Cardiac muscle cell (in vitro differentiated cells and primary cell): ENCODE data around the gene GUF1. TPM values are rescaled to one million over a fixed set of nuclear protein-coding genes. Genes with fewer than 3 reads are reported as not detected.

Experiments used
- DNase-seq, 2 donors: peaks; one replicate each; pipeline versions ENCODE4 v3.0.0 to v3.0.0-alpha.2; 2010 to 2017; ENCODE audit warnings: low read depth in 1 of 2, low spot score in 1 of 2
- H3K27ac ChIP-seq: fragments of 200-600 bp; sonication (generic); 2 replicates; pipeline ENCODE4 v1.5.1; 2016
- H3K27me3 ChIP-seq: fragments of 200-600 bp; sonication (generic); 2 replicates; pipeline ENCODE4 v1.6.0; 2016; ENCODE audit warnings: control low read depth
- H3K36me3 ChIP-seq: fragments of 200-600 bp; sonication (generic); 2 replicates; pipeline ENCODE4 v1.5.1; 2016; ENCODE audit warnings: control low read depth
- H3K4me1 ChIP-seq: fragments of 200-600 bp; sonication (generic); 2 replicates; pipeline ENCODE4 v1.8.1; 2017; ENCODE audit warnings: low read depth, mild to moderate bottlenecking, mixed run types
- H3K4me3 ChIP-seq: fragments of 200-600 bp; sonication (generic); 2 replicates; pipeline ENCODE4 v1.5.1; 2016; ENCODE audit warnings: mild to moderate bottlenecking
- H3K9me3 ChIP-seq: fragments of 200-600 bp; sonication (generic); 2 replicates; pipeline ENCODE4 v1.5.1; 2017; ENCODE audit warnings: low read depth, mild to moderate bottlenecking, control low read depth
- polyA plus RNA-seq: library from polyadenylated mRNA; unstranded; fragments of >200 nt; fragmentation: Nextera tagmentation; extraction: Ambion mirVana; gene quantifications from 2 replicates; pipeline ENCODE4 v1.2.1, GENCODE V29; 2016
- total RNA-seq: library from RNA; depleted of rRNA; stranded (reverse); fragments of >200 nt; gene quantifications from 2 replicates; pipeline ENCODE4 v1.2.3, GENCODE V29; 2016
- TF ChIP-seq, protein P1 (sequence below): IDR thresholded peaks from 2 replicates; pipeline ENCODE4 v1.5.1; 2012; ENCODE audit warnings: low read depth, mild to moderate bottlenecking, low read length

The GUF1 gene
- total and polyA plus RNA-seq, 2 experiments from 2014 or later, result 18.4 to 19.5 TPM

DNA sequence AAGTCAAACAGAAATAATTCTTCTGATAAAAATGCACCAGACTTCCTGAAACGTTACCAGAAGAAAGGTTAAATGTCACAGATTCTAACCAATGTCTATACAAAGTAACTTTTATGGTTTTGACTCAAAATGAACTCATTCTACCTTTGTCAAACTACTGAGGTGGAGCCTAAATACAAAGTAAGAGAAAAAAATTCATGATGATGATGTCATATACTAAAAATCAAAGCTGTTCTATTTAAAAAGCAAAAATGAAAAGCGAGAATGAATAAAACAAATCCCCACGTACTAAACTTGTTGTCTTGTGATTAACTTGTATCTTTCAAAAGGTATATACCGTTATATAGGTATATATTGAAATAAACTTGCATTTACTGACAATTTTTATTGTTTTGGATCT is 26.5 kb downstream of the GUF1 start:
- Histone ChIP-seq H3K27ac (no peak overlapping the region), H3K4me3 (no peak overlapping the region), H3K27me3 (no peaks in the 10 kb centered on the region), H3K36me3 (peaks cover 15% of the 10 kb centered on the region), H3K9me3 (no peaks in the 10 kb centered on the region), H3K4me1 (peaks cover 4% of the 10 kb centered on the region)
- no peak for DNase-seq
- TF ChIP-seq, protein P1, sequence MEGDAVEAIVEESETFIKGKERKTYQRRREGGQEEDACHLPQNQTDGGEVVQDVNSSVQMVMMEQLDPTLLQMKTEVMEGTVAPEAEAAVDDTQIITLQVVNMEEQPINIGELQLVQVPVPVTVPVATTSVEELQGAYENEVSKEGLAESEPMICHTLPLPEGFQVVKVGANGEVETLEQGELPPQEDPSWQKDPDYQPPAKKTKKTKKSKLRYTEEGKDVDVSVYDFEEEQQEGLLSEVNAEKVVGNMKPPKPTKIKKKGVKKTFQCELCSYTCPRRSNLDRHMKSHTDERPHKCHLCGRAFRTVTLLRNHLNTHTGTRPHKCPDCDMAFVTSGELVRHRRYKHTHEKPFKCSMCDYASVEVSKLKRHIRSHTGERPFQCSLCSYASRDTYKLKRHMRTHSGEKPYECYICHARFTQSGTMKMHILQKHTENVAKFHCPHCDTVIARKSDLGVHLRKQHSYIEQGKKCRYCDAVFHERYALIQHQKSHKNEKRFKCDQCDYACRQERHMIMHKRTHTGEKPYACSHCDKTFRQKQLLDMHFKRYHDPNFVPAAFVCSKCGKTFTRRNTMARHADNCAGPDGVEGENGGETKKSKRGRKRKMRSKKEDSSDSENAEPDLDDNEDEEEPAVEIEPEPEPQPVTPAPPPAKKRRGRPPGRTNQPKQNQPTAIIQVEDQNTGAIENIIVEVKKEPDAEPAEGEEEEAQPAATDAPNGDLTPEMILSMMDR, result no peak

DNA sequence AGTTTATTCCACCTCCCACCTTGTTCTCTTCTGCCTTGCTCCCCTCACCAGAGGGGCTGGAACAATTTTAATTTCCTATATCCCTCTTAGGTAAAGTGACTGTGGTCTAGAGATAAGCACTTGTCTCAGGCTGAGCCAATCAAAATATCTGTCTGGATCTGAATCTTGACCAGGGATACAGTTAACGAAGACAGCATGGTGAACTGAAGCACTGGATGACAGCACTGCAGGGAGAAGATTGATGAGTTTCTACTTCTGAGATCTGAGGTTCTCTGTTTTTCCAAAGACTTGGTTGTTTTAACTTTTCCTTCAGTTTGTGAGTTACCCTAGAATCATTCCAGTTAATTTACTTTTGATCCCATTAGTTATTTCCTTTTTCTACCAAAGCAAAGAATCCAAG is 34.9 kb downstream of the GUF1 start:
- no peak overlapping the region for H3K4me3 ChIP-seq
- no peak overlapping the region for H3K27ac ChIP-seq
- no peaks in the 10 kb centered on the region for H3K27me3 ChIP-seq
- H3K9me3 ChIP-seq, result no peaks in the 10 kb centered on the region
- TF ChIP-seq, protein P1, result no peak
- no peaks in the 10 kb centered on the region for H3K4me1 ChIP-seq
- no peaks in the 10 kb centered on the region for H3K36me3 ChIP-seq
- no peak for DNase-seq

DNA sequence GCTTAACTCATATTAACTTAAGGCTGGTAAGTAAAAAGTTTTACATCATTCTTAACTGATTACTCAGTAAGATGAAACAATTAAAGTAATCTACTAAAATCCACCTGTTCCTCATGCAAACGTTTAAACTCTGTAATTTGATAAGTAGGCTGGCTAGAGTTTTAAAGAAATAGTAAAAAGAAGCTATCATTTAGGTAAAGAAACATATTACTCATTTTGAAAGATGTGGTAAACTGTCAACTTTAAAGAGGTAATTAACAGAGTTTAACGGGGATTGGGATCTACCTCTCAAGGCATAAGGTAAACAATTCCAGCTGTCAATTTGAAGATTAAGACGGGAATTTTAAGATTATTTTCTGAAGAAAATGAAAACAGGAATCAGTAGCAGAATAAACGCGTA is 38.4 kb downstream of the GUF1 start:
- Histone ChIP-seq H3K36me3 (no peaks in the 10 kb centered on the region), H3K27ac (no peak overlapping the region), H3K4me1 (no peaks in the 10 kb centered on the region), H3K4me3 (no peak overlapping the region), H3K27me3 (no peaks in the 10 kb centered on the region), H3K9me3 (no peaks in the 10 kb centered on the region)
- no peak for DNase-seq
- TF ChIP-seq, protein P1, result no peak

DNA sequence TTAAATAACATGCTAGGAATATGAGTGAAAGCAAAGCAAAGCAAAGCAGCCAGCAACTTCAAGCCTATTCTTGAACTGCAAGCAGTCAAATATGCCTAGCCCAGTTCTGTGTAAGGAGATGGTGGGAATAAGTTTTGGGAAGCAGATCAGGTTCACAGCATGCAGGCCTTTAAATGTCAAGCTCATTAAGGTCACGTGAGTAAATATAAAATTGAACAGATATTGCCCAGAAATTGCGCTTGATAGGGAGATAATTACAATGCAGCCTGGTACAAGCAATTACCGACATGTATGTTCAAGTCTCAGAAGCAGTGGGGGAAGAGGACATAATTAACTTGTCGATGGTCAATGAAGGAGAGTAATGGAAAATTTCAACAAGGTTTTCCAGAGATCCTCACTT is 42.2 kb downstream of the GUF1 start:
- H3K4me3 ChIP-seq, result no peak overlapping the region
- DNase-seq, result no peak
- TF ChIP-seq, protein P1, result no peak
- no peaks in the 10 kb centered on the region for H3K36me3 ChIP-seq
- H3K27ac ChIP-seq, result no peak overlapping the region
- H3K4me1 ChIP-seq, result peaks cover 9% of the 10 kb centered on the region
- no peaks in the 10 kb centered on the region for H3K27me3 ChIP-seq
- no peaks in the 10 kb centered on the region for H3K9me3 ChIP-seq

DNA sequence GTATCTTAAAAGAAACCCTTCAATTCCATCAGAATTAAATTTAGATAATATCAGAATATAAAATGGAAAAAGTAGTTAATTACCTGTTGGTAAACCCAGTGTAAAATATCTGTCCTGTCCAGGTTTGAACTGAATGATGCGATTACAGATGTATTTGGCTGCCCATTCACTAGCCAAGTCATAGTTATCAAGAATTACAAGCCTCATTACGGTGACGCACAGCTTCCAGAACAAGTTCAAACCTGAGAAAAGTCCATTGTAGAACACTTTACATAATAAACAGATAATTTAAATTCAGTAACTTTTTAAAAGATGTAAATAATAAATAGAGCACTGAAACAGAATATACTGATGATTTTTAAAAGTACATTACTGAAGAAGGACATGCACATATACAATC is 43.8 kb downstream of the GUF1 start:
- DNase-seq, result no peak
- H3K9me3 ChIP-seq, result no peaks in the 10 kb centered on the region
- no peak overlapping the region for H3K27ac ChIP-seq
- H3K36me3 ChIP-seq, result no peaks in the 10 kb centered on the region
- no peaks in the 10 kb centered on the region for H3K27me3 ChIP-seq
- H3K4me1 ChIP-seq, result peaks cover 10% of the 10 kb centered on the region
- TF ChIP-seq, protein P1, result no peak
- no peak overlapping the region for H3K4me3 ChIP-seq

DNA sequence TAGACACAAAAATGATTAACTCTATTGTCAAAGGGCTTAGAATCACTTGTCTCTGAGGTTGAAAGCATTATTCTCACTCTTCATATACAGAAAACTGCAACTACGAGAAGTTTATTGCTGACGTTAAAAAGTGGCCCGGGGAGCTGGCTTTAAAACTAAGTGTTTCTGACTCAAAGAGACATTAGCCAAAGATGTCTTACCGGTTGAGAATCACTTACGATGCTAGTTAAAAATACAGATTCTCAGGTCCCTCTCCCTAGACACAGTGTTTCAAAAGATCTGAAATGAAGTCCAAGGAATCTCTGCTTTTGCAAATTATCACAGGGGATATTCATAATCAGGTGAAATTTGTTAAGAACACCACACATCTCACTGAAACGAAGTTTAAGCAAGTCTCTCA is 46.9 kb downstream of the GUF1 start:
- no peak overlapping the region for H3K27ac ChIP-seq

More for the DNA sequence above, 46.9 kb downstream of the GUF1 start:
- Histone ChIP-seq H3K27me3 (no peaks in the 10 kb centered on the region), H3K36me3 (no peaks in the 10 kb centered on the region), H3K9me3 (no peaks in the 10 kb centered on the region), H3K4me1 (peaks cover 10% of the 10 kb centered on the region), H3K4me3 (peak overlapping the region; percentile 48)
- TF ChIP-seq, protein P1, result no peak
- no peak for DNase-seq
